HG02623 (cell line): ENCODE measurements around the gene ALDH1A2.

Experiments used
- ATAC-seq: cut with Tn5 transposase; IDR thresholded peaks from one replicate; pipeline ENCODE4 v1.9.1; 2021; ENCODE audit warnings: moderate library complexity; ENCODE audit not compliant: unreplicated experiment

Gene ALDH1A2

GRCh38 chr15:57911247-57911646, 154.3 kb downstream of the ALDH1A2 start:
- ATAC-seq, result no peak

GRCh38 chr15:57910672-57911071, 154.8 kb downstream of the ALDH1A2 start:
- ATAC-seq, result no peak

GRCh38 chr15:57909388-57909787, 156.1 kb downstream of the ALDH1A2 start:
- no peak for ATAC-seq

- no peak for ATAC-seq
Observed at GRCh38 chr15:57903626-57904025, 161.9 kb downstream of the ALDH1A2 start.
